Suppressor macrophage treated with lipopolysaccharide for 4 hours (primary cell): ENCODE measurements around the gene MRPL51.

Experiments
- DNase-seq: peaks from one replicate; pipeline ENCODE4 v3.0.0-alpha.2; 2020

The MRPL51 gene

GRCh38 chr12:6492838-6493496 is at the start of gene MRPL51:
TSS of gene MRPL51 (minus strand) at chr12:6493262. CDS start at chr12:6493136, 126 bp downstream.
- DNase-seq, result peak; percentile 98

DNA sequence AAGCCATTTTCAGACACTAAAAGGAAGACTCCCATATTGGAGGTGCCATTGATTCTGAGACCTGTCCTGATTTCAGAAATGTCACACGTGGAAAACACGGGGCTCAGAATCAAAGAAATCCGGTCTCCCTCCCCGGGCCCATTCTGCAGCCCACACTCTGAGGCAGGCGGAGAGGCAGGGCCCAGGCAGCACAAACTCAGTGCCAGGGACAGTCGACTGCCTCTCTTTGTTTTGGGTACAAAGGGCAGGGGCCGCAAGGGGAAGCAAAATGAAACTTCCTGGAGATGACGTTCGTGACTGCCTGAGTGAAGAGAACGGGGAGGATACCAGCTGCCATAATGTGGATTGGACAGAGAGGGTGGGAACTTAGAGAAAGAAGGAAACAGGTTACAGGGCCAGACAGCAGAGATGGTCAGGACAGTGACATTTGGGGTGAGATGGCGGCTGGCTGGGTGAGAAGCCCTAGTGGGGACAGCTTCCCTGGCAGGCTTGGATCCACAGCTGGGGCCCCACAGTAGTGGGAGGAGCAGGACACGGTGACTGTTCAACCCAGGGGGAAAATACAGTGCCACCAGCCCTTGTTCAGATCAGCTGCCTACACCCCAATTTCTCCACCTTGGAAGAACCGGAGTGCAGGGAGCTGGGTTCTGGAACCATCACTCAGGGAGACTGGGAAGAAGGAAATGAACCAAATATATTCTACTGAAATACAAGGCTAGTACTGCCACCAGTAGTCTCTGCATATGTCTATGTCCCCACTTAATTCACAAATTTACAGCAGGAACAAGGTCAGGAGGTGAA is 49.3 kb upstream of the MRPL51 start:
- DNase-seq, result no peak

DNA sequence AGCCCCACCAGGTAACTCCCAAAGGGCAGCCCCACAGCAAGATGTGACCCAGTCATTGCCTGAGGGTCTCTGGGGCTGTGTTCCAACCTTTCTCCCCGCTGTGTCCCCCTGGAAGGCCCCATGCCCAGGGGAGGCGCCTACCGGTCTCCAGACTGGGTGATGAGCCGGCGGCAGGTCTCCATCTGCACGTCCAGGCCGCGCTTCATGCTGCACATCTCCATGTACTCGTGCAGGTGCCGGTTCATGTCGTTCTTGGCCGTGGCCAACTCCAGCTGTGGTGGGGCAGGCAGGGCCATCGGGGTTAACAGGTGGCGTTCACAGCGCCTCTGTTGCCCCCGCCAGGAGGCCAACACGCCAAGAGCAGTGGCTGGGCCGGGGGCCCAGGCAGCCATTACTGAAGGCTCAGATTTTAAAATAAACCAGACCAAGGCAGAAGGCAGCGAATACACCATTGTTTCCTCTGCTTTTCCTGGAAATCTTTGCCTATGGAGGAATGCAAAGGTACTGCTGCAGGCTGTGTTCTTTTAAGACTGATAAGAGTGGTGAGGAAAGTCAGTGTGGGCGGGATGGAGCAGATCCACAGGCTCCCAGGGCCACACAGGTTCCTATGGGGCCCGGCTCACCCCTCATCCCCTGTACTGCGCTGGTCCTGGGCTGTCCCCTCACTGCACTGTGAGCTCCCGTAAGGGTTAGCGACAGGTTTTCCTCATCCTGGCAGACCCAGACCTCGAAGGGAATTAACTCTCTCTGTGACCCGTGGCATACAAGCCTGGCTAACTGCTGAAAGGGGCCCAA is 48.5 kb upstream of the MRPL51 start:
- DNase-seq, result no peak

DNA sequence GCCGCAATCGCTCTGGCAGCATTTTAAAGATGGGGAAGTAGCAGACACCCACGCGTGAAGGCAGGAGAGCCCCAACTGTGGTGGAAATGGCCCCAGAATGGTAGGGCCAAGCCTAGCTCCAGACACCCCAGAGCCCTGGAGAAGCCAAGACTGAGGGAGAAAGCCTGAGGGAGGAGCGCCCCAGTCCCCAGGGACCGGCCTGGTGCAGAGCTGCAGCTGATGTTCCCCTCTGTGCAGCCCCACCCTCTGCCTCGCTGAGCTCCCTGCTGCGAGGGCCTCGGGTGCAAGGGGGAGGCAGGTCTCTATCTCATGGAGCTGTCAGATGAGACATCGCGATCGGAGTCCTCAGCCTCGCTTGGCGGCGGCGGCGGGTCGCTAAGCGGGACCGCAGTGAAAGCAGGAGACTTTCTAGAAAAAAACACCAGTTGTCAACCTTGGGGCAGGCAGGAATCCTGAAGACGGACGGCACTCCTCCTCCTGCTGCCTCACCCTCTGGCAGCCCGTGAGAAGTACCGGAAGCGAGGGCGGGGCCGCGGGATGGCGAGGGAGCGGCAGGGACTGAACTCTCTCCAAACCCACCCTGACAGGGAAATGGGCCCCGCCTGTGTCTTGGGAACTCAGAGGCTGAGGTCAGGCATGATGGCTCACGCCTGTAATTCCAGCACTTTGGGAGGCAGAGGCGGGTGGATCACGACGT is 47.3 kb upstream of the MRPL51 start:
- peak; percentile 87 for DNase-seq

DNA sequence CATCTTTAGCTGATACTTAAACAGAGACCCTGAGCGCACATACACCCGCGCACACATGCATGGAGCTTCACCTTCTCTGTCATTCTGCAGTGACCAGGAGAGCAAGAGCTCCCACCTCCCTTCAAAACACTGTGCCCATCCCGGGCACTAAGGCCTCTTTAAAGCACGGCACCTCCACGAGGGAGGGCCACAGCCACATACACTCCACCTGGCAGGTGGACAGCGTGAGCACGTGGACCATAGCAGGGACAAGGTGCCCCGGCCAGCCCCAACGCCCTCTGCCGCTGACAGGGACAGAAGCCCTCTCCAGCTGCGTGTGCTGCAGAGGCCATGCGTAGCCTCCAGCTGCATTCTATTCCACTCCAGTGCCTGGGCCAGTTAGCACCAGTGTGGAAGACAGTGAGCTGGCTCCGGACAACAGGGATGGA is 46.7 kb upstream of the MRPL51 start:
- DNase-seq, result no peak

DNA sequence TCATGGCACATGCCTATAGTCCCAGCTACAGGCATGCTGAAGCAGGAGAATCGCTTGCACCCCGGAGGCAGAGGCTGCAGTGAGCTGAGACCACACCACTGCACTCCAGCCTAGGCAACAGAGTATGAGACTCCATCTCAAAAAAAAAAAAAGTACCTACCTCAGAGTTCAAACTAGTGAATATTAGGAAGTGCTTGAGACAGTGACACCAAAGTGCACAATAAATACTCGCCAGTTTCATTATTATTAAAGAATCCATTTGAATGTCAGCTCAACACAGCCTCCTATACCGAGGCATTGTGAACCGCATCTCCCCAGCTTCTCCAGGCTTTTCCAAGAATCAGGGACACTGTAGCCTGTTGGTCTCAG is 46.2 kb upstream of the MRPL51 start:
- DNase-seq, result no peak

DNA sequence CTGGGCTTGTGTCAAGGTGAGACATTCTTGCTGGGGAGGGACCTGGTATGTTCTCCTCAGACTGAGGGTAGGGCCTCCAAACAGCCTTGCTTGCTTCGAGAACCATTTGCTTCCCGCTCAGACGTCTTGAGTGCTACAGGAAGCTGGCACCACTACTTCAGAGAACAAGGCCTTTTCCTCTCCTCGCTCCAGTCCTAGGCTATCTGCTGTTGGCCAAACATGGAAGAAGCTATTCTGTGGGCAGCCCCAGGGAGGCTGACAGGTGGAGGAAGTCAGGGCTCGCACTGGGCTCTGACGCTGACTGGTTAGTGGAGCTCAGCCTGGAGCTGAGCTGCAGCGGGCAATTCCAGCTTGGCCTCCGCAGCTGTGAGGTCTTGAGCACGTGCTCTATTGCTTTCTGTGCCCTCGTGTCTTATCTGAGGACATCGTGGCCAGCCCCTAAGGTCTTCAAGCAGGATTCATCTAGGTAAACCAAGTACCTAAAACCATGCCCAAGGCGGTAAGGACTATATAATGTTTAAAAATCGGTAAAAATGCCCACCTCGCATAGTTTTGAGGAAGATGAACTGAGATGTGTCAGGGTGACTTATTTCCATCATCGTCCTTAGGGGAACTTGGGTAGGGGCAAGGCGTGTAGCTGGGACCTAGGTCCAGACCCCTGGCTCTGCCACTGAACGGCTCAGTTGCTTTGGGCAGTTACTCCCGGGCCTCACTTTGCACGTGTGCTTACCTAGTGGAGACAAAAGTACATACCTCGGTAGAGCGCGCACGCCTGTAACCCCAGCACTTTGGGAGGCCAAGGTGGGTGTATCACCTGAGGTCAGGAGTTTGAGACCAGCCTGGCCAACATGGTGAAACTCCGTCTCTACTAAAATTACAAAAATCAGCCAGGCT is 45.6 kb upstream of the MRPL51 start:
- no peak for DNase-seq

GRCh38 chr12:6537580-6538419 is 44.7 kb upstream of the MRPL51 start:
- peak; percentile 82 for DNase-seq

DNA sequence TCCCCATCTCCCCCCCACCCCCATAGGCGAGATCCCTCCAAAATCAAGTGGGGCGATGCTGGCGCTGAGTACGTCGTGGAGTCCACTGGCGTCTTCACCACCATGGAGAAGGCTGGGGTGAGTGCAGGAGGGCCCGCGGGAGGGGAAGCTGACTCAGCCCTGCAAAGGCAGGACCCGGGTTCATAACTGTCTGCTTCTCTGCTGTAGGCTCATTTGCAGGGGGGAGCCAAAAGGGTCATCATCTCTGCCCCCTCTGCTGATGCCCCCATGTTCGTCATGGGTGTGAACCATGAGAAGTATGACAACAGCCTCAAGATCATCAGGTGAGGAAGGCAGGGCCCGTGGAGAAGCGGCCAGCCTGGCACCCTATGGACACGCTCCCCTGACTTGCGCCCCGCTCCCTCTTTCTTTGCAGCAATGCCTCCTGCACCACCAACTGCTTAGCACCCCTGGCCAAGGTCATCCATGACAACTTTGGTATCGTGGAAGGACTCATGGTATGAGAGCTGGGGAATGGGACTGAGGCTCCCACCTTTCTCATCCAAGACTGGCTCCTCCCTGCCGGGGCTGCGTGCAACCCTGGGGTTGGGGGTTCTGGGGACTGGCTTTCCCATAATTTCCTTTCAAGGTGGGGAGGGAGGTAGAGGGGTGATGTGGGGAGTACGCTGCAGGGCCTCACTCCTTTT is 44.0 kb upstream of the MRPL51 start:
- DNase-seq, result no peak

- DNase-seq, result no peak
Measured at GRCh38 chr12:6535960-6536847, 43.1 kb upstream of the MRPL51 start.

- DNase-seq, result no peak
Measured at GRCh38 chr12:6535697-6535946, 42.6 kb upstream of the MRPL51 start.

DNA sequence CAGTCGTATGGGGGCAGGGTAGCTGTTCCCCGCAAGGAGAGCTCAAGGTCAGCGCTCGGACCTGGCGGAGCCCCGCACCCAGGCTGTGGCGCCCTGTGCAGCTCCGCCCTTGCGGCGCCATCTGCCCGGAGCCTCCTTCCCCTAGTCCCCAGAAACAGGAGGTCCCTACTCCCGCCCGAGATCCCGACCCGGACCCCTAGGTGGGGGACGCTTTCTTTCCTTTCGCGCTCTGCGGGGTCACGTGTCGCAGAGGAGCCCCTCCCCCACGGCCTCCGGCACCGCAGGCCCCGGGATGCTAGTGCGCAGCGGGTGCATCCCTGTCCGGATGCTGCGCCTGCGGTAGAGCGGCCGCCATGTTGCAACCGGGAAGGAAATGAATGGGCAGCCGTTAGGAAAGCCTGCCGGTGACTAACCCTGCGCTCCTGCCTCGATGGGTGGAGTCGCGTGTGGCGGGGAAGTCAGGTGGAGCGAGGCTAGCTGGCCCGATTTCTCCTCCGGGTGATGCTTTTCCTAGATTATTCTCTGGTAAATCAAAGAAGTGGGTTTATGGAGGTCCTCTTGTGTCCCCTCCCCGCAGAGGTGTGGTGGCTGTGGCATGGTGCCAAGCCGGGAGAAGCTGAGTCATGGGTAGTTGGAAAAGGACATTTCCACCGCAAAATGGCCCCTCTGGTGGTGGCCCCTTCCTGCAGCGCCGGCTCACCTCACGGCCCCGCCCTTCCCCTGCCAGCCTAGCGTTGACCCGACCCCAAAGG is 42.1 kb upstream of the MRPL51 start:
- peak; percentile 94 for DNase-seq

DNA sequence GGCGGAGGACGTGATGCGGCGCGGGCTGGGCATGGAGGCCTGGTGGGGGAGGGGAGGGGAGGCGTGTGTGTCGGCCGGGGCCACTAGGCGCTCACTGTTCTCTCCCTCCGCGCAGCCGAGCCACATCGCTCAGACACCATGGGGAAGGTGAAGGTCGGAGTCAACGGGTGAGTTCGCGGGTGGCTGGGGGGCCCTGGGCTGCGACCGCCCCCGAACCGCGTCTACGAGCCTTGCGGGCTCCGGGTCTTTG is 41.6 kb upstream of the MRPL51 start:
- DNase-seq, result no peak

DNA sequence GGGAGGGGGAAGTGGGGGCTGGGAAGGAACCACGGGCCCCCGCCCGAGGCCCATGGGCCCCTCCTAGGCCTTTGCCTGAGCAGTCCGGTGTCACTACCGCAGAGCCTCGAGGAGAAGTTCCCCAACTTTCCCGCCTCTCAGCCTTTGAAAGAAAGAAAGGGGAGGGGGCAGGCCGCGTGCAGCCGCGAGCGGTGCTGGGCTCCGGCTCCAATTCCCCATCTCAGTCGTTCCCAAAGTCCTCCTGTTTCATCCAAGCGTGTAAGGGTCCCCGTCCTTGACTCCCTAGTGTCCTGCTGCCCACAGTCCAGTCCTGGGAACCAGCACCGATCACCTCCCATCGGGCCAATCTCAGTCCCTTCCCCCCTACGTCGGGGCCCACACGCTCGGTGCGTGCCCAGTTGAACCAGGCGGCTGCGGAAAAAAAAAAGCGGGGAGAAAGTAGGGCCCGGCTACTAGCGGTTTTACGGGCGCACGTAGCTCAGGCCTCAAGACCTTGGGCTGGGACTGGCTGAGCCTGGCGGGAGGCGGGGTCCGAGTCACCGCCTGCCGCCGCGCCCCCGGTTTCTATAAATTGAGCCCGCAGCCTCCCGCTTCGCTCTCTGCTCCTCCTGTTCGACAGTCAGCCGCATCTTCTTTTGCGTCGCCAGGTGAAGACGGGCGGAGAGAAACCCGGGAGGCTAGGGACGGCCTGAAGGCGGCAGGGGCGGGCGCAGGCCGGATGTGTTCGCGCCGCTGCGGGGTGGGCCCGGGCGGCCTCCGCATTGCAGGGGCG is 41.0 kb upstream of the MRPL51 start, which contains the start of gene GAPDH:
GAPDH (plus strand) TSS at position 595 of the 772 bp plus-strand sequence. CDS start 316 bp downstream, outside the sequence.
- DNase-seq, result peak; percentile 98

GRCh38 chr12:6533653-6533922 is 40.5 kb upstream of the MRPL51 start:
- DNase-seq, result no peak

- peak; percentile 80 for DNase-seq
Measured at GRCh38 chr12:6532927-6533652, 40.0 kb upstream of the MRPL51 start.

DNA sequence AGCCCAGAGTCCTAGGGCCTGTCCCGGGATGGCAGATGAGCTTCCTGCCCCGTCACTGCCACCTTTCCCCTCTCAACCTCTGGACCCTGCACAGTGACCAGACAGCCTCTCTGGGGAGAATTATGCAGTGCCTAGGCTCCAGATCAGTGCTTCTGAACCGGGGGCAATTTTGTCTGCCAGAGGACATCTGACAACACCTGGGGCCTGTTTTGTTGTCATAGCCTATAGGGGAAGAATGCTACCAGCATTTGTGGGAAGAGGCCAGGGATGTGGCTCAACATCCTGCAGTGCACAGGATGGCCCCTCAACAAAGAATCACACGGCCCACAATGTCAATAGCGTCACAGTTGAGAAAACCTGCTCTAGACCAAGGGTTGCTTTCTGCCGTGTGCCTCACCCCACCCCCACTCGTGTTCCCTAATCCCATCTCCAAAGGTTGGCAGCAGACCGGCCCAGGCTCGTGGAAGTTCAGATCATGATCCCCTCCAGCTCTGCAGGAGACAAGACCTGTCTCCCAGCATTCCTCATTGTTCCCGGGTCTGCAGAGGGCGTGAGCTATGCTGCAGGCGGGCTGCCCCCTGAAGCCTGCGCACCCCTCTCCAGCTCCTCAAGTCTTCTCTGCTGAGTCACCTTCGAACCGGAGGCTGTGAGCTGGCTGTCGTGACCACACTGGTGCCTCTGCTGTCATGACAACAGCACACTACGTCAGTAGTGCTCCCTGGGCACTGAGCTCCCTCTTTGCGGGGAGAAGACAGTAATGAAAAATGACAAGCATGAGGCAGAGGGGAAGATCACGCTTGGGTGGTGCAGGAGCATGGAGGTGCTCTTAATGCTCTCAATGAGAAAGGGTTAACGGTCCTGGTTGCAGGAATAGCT is 39.2 kb upstream of the MRPL51 start:
- peak; percentile 81 for DNase-seq
